NCI-H1694 (cell line): ENCODE results near the gene CACNA1H.
"Not testable (repeated sequence)": the region's sequence is repeated elsewhere in the genome, so short reads cannot be mapped to it uniquely, and the experiment has no call there.

ENCODE experiments used
- DNase-seq: peaks from one replicate; lab custom pipeline; 2025; lab: John Stamatoyannopoulos, UW

CACNA1H gene

GRCh38 chr16:1213796-1214372 is 61.0 kb downstream of the CACNA1H start:
- no peak for DNase-seq

DNA sequence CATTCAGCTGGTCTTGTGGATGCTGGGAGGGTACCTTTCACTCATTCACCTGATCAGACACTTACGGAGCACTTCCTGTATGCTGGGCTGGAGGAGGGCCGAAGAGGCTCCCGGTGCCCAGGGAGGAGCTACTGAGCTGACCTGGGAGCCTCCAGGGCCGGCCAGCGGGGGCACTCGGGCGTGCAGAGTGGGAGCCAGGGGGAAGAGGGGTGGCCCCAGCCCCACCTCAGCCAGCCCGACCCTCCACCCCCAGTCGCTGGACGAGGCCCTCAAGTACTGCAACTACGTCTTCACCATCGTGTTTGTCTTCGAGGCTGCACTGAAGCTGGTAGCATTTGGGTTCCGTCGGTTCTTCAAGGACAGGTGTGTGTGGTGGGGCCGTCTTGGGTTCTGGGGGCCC is 61.8 kb downstream of the CACNA1H start:
- no peak for DNase-seq

- DNase-seq: no peak
Measured at GRCh38 chr16:1215574-1216295, 62.8 kb downstream of the CACNA1H start.

DNA sequence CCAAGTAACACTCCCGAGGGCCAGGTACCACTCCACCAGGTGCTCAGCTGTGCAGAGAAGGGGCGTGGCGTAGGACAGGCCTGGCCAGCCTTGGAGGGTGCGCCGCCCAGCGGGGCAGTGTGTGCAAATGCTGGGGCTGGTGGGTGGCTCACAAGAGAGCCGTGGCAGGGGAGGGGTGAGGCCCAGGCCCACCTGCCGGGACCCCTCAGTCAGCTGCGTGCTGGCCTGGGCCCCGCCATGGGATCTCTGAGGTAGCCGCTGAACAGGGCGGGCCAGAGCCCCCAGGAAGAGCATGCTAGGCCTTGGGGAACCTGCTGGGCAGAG is 63.4 kb downstream of the CACNA1H start:
- no peak for DNase-seq

DNA sequence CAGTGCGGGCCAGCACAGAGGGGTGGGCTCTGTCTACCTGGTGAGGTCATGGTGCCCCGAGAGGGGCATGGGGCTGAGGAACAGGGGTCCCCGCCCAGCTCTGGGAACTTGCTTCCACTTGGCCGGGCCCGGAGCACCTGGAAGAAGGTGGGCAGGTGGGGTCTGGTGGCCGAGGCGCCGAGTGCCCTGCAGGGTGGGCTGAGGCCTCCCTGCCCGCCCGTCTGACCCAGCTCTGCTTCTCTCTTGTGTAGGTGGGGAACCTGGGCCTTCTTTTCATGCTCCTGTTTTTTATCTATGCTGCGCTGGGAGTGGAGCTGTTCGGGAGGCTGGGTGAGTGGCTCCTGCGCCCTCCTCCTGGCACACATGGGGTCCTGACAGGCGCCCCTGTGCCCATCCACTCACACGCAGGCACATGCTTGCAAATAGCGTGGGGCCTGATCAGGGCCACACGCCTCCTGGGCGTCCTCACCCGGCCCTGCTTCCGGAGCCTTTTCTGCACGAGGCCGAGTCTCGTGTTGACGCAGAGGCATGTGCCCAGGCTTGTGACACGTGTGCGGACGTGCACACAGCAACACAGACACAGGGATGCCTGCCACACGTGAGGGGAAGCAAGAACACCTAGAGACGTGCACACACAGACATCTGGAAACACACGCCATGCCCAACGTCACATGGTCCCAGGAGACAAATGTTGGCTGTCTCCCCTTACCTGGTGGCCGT is 63.9 kb downstream of the CACNA1H start:
- no peak for DNase-seq

DNA sequence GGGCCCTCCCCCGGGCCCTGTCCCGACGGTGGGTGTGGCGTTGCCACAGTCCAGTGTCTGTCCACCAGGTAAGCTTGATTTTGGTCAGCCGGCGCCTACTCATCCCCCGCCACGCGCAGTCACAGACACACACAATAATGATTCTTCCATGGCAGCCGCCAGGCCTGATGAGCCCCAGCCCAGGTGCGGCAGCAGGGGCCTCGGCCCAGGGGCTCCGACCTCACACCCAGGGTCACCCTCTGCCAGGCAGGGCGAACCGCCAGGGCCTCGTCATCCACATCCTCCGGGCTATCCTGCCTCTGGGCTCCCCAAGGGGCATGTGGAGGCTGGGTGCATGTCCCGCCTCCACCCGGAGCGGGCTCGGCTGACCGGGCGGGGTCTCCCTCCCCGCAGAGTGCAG is 64.6 kb downstream of the CACNA1H start:
- DNase-seq: no peak

GRCh38 chr16:1218061-1218929 is 65.4 kb downstream of the CACNA1H start:
- DNase-seq: no peak

DNA sequence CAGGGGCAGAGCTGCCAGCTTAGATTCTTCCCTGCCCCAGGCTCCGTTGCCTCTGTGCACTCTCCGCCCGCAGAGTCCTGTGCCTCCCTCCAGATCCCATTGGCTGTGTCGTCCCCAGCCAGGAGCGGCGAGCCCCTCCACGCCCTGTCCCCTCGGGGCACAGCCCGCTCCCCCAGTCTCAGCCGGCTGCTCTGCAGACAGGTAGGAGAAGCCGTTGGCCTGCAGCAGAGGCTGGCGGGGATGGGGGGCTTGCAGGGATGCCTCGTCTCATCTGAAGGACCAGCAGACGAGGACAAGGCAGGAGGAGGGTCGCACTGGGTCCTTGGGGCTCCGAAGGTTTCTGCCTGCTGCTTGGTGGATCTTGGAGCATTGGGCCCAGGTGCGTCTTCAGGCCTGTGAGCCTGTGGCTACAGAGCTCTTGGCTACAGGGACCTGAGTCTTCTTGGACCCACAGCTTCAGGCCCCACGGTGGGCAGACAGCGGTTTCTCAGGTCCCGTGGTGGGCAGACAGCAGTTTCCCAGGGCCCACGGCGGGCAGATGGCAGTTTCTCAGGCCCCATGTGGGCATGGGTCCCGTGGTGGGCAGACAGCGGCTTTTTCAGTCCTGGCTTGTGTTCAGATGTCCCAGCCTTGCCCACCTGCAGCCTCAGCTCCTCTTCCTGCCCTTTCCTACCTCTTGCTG is 66.2 kb downstream of the CACNA1H start:
- no peak for DNase-seq

- no peak for DNase-seq
Measured at GRCh38 chr16:1220098-1220728, 67.3 kb downstream of the CACNA1H start.

GRCh38 chr16:1220841-1221627 is 68.1 kb downstream of the CACNA1H start:
- DNase-seq: no peak

DNA sequence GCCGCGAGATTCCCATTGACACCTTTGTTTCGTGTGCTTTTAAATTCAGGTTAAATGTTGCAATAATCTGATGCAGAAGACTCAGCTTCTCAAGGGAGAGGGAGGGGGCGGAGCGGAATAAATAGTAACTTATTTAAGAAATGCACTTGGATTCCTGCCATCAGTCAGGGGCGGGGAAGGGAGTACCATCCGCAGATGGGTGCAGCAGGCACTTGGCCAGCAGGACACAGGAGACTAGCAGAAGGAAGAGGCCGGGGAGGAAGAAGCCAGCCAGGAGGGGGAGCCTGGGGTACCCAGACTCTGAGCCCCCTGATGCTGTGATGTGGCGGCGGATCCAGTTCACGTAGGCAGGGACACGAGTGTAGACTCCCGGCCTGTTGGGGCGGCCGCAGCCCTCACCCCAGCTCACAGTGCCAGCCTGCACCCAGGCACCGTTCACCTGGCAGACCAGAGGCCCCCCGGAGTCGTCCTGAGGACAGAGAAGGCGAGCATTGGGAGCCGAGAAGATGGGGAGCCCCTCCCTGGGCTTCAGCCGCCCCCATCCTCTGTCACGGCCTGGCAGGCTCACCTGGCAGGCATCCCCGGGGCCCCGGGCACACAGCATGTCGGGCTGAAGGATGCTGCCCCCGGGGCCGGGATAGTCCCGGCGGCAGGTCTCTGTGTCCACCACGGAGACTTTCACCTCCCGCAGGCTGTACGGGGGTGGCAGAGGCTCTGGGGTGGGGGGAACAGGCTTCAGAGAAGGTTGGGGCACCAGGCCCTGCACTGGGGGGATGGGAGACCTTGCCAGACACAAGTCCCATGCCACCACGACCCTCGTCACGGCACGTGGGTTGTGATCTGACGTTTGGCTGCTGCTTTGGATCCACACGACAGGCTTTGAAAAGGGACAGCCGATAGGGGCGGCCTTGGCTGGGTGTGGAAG is 69.0 kb downstream of the CACNA1H start:
- no peak for DNase-seq

DNA sequence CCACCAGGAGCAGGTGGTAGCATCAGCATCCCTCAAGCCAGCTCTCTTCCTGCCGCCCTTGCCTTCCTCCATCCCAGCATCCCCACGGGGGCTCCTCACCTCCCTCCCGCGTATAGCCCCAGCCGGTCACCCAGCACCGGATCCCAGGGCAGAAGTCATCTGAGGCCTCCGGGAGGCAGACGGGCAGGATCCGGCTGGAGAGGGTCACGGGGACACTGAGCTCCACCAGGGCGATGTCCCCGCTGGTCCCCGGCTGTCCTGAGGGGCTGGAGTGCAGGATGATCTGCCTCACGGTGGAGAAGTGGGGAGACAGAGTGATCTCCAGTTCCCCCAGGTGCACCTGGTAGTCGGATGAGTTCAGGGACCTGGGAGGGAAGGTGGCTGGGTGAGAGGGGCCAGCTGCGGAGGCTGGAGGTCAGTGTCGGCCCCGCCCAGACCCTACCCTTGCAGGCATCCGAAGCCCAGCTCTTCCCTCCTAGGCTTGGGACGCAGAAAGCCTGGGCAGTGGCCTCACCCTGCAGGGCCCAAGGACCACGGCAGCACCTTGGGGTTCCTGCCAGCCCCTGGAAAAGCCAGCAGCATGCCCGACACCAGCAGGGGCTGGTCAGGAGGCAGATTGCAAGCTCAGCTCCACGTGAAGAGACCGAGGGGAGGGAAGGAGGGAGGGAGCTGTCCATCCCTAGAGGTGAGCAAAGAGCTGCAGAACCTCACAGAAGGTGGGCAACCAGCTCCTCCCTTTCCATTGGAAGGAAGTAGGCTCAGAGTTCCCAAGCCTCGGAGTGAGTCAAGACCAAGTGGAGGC is 69.8 kb downstream of the CACNA1H start:
- no peak for DNase-seq

DNA sequence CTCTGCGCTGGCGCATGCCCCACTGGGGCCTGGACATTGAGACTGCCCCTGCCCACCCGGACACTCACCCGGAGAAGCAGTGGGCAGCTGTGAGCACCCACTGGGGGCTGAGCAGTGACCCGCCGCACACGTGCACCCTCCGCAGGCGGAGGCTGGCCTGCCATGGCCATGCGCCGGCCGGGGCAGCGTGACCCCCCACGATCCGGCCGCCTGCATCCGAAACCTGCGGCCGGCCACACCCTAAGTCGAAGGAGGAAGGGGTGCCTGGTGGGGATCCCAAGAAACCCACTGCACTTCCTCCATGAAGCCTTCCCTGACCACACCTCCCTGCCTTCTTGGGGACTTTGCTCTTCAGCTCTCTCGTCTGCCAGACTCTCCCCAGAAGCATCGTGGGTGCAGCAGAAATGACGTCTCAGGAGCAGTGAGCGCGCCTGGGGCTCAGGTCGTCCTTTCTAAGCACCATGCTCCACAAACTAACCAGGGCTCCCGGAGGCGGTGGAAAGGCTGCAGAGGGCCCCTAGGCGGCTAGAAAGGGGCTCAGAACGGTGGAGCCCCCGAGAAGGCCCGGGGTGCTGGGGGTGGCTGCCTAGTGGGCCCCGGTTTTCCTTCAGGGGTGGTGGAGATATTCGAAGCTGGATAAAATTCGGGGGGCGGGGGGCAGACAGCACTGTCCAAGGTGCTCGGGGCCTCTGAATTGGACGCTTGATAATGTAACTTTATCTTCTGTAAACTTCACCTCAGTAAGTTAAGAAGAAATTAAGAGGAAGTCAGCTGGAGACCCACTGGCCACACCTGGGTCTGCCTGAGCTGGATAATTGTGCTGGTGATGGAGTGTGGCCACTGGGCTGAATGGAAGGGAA is 70.7 kb downstream of the CACNA1H start:
- no peak for DNase-seq

DNA sequence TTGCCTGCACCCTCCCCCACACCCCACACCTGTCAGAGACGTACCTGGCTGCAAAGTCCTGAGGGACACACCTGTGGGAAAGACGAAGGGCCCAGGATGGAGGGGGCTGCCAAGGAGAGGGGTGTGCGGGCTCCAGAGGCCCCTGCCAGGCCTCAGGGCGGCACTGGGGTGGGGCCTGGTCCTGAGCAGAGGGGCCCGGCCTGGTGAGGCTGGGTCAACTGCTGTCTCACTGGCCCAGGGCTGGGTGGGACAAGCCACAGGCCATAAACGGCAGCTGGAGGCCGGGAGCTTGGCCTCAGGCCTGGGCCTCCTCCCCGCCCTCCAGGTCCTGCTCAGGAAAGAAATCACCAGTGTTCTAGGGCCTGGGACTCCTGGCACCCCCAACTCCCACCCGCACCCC is 71.7 kb downstream of the CACNA1H start:
- no peak for DNase-seq

DNA sequence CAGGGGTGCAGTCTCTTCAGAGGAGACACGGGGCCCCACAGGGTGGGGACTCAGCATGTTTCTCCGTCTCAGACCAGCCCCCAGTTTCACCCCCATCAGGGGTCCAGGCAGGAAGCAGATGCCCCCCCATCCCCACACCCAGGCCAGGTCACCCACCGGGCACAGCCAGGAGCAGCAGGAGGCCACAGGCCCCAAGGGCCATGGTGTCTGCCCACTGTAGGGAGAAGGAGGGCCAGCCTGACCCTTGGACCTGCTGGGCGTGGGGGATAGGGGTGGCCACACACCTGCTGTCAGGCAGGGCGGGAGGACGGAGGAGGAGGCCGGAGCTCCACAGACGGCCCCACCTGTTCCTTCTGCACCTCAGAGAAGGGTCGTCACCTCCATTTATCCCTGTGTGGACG is 72.1 kb downstream of the CACNA1H start, which contains the start of gene TPSG1:
TPSG1 (minus strand) TSS at position 218 of the 401 bp plus-strand sequence; CDS start at position 202, 16 bp downstream.
- DNase-seq: no peak

- not testable (repeated sequence) for DNase-seq
Measured at GRCh38 chr16:1225728-1226311, 72.9 kb downstream of the CACNA1H start.

- not testable (repeated sequence) for DNase-seq
Measured at GRCh38 chr16:1226692-1227091, 73.8 kb downstream of the CACNA1H start.
